ENCODE data around the gene TNS1.

The TNS1 gene

GRCh38 chr2:218027426-218028188, 24.8 kb upstream of the TNS1 start:
- no peak for TF ChIP-seq CTCF (IDR thresholded peaks at IDR 0.05; ENCODE audit: low read depth, low read length)
- Histone ChIP-seq H3K4me3 (ENCODE audit: low read depth, low read length) (no peak overlapping the region), H3K9me3 (no peaks in the 10 kb centered on the region), H3K36me3 (no peaks in the 10 kb centered on the region), H3K27me3 (no peaks in the 10 kb centered on the region), H3K4me1 (peaks cover 15% of the 10 kb centered on the region)
- no peak for DNase-seq

GRCh38 chr2:218026676-218027425, 24.1 kb upstream of the TNS1 start:
- no peak for TF ChIP-seq CTCF (IDR thresholded peaks at IDR 0.05; ENCODE audit: low read depth, low read length)
- H3K4me1 ChIP-seq: peaks cover 8% of the 10 kb centered on the region

GRCh38 chr2:218026244-218026643, 23.4 kb upstream of the TNS1 start:
- no peak for DNase-seq
- TF ChIP-seq CTCF (IDR thresholded peaks at IDR 0.05; ENCODE audit: low read depth, low read length): no peak

More at GRCh38 chr2:218026676-218027425, 24.1 kb upstream of the TNS1 start:
- no peaks in the 10 kb centered on the region for H3K27me3 ChIP-seq
- peak; percentile 18 for DNase-seq
- H3K4me3 ChIP-seq (ENCODE audit: low read depth, low read length): no peak overlapping the region
- H3K9me3 ChIP-seq: no peaks in the 10 kb centered on the region
- H3K36me3 ChIP-seq: no peaks in the 10 kb centered on the region

GRCh38 chr2:218024871-218025270, 22.1 kb upstream of the TNS1 start:
- peaks cover 5% of the 10 kb centered on the region; the same call in 1 of the 2 replicates for H3K4me1 ChIP-seq
- no peak for DNase-seq
- TF ChIP-seq CTCF (IDR thresholded peaks at IDR 0.05; ENCODE audit: low read depth, low read length): no peak
- no peaks in the 10 kb centered on the region for H3K36me3 ChIP-seq
- H3K27me3 ChIP-seq: no peaks in the 10 kb centered on the region
- H3K9me3 ChIP-seq: no peaks in the 10 kb centered on the region
- H3K4me3 ChIP-seq (ENCODE audit: low read depth, low read length): no peak overlapping the region

More at GRCh38 chr2:218026244-218026643, 23.4 kb upstream of the TNS1 start:
- H3K27me3 ChIP-seq: no peaks in the 10 kb centered on the region
- 0 out of 2 replicates have a peak, but pooled peaks cover 2% of the 10 kb centered on the region for H3K4me1 ChIP-seq
- no peak overlapping the region for H3K4me3 ChIP-seq (ENCODE audit: low read depth, low read length)
- no peaks in the 10 kb centered on the region for H3K36me3 ChIP-seq
- H3K9me3 ChIP-seq: no peaks in the 10 kb centered on the region

- H3K4me3 ChIP-seq (ENCODE audit: low read depth, low read length): no peak overlapping the region
- no peaks in the 10 kb centered on the region for H3K36me3 ChIP-seq
- peak; percentile 3 for DNase-seq
- H3K9me3 ChIP-seq: no peaks in the 10 kb centered on the region
- peaks cover 5% of the 10 kb centered on the region; the same call in 1 of the 2 replicates for H3K4me1 ChIP-seq
- H3K27me3 ChIP-seq: no peaks in the 10 kb centered on the region
- TF ChIP-seq CTCF (IDR thresholded peaks at IDR 0.05; ENCODE audit: low read depth, low read length): no peak
Measured at GRCh38 chr2:218024336-218024735, 21.5 kb upstream of the TNS1 start.

GRCh38 chr2:218023636-218024035, 20.8 kb upstream of the TNS1 start:
- Histone ChIP-seq H3K36me3 (no peaks in the 10 kb centered on the region), H3K27me3 (no peaks in the 10 kb centered on the region), H3K4me1 (peaks cover 5% of the 10 kb centered on the region), H3K4me3 (ENCODE audit: low read depth, low read length) (no peak overlapping the region), H3K9me3 (no peaks in the 10 kb centered on the region)
- TF ChIP-seq CTCF (IDR thresholded peaks at IDR 0.05; ENCODE audit: low read depth, low read length): no peak
- DNase-seq: no peak

Data from BE2C (cell line).